ENCODE results near the gene NLK.
"Not testable (repeated sequence)": the region's sequence is repeated elsewhere in the genome, so short reads cannot be mapped to it uniquely, and the experiment has no call there.

NLK gene

DNA sequence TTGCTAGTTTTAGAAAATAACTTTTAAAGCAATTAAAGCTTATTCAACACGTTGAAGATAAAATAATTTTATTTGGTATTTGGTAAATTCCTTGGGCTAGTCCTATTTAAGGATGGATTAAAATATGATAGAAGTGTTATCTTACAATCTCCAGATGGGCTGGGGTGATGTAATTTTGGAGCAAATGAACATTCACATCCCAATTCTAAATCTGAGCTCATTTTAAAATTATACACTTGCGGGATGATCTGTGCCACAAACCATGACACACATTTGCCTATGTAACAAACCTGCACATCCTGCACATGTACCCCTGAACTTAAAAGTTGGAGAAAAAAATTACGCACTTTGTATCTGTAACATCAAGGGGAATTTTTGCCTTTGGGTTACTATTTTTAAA is 31.5 kb downstream of the NLK start:
- TF ChIP-seq TCF4 (CRISPR knock-in tag; IDR thresholded peaks at IDR 0.05; ENCODE audit: borderline replicate concordance) (peak; percentile 50; the same call in 1 of the 2 replicates), RARB (CRISPR knock-in tag; IDR thresholded peaks at IDR 0.05) (no peak), PPARA (CRISPR knock-in tag; IDR thresholded peaks at IDR 0.05; ENCODE audit: borderline replicate concordance) (no peak)
- ATAC-seq: no peak

GRCh38 chr17:28076144-28076543 is 33.7 kb downstream of the NLK start:
- TF ChIP-seq OSR1 (CRISPR knock-in tag; IDR thresholded peaks at IDR 0.05) (no peak), BACH2 (CRISPR knock-in tag; IDR thresholded peaks at IDR 0.05; ENCODE audit: borderline replicate concordance) (no peak), ZFP30 (CRISPR knock-in tag; IDR thresholded peaks at IDR 0.05) (no peak), TSHZ2 (CRISPR knock-in tag; IDR thresholded peaks at IDR 0.05) (no peak), ISL1 (CRISPR knock-in tag; IDR thresholded peaks at IDR 0.05) (no peak), ZFP3 (CRISPR knock-in tag; IDR thresholded peaks at IDR 0.05) (no peak), ZNF8 (CRISPR knock-in tag; IDR thresholded peaks at IDR 0.05) (no peak), RARB (CRISPR knock-in tag; IDR thresholded peaks at IDR 0.05) (no peak), ESRRG (CRISPR knock-in tag; IDR thresholded peaks at IDR 0.05) (no peak), PATZ1 (CRISPR knock-in tag; IDR thresholded peaks at IDR 0.05; ENCODE audit: borderline replicate concordance) (no peak), TOX (CRISPR knock-in tag; IDR thresholded peaks at IDR 0.05; ENCODE audit: borderline replicate concordance) (no peak), PPARA (CRISPR knock-in tag; IDR thresholded peaks at IDR 0.05; ENCODE audit: borderline replicate concordance) (no peak), SNAI2 (CRISPR knock-in tag; IDR thresholded peaks at IDR 0.05) (no peak), ZC3H10 (CRISPR knock-in tag; IDR thresholded peaks at IDR 0.05) (no peak), TCF4 (CRISPR knock-in tag; IDR thresholded peaks at IDR 0.05; ENCODE audit: borderline replicate concordance) (no peak), ZNF565 (CRISPR knock-in tag; conservative IDR thresholded peaks at IDR 0.05; ENCODE audit: low read depth) (no peak), CREB5 (CRISPR knock-in tag; IDR thresholded peaks at IDR 0.05; ENCODE audit: low read depth) (no peak)
- TF ChIP-seq, protein P1, sequence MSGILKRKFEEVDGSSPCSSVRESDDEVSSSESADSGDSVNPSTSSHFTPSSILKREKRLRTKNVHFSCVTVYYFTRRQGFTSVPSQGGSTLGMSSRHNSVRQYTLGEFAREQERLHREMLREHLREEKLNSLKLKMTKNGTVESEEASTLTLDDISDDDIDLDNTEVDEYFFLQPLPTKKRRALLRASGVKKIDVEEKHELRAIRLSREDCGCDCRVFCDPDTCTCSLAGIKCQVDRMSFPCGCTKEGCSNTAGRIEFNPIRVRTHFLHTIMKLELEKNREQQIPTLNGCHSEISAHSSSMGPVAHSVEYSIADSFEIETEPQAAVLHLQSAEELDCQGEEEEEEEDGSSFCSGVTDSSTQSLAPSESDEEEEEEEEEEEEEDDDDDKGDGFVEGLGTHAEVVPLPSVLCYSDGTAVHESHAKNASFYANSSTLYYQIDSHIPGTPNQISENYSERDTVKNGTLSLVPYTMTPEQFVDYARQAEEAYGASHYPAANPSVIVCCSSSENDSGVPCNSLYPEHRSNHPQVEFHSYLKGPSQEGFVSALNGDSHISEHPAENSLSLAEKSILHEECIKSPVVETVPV (CRISPR knock-in tag; IDR thresholded peaks at IDR 0.05): no peak

DNA sequence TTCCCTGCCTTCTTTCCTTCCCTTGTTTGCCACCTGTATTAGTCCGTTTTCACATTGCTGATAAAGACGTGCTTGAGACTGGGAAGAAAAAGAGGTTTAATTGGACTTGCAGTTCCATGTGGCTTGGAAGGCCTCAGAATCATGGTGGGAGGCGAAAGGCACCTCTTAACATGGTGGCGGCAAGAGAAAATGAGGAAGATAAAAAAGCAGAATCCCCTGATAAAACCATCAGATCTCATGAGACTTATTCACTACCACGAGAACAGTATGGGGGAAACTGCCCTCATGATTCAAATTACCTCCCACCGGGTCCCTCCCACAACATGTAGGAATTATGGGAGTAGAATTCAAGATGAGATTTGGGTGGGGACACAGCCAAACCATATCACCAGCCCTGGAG is 34.7 kb downstream of the NLK start:
- ATAC-seq: not testable (repeated sequence)

More at GRCh38 chr17:28076144-28076543, 33.7 kb downstream of the NLK start:
- ATAC-seq: no peak

GRCh38 chr17:28078341-28079229 is 36.1 kb downstream of the NLK start:
- ATAC-seq: no peak
- TF ChIP-seq TOX (CRISPR knock-in tag; IDR thresholded peaks at IDR 0.05; ENCODE audit: borderline replicate concordance) (no peak), RARB (CRISPR knock-in tag; IDR thresholded peaks at IDR 0.05) (no peak), PPARA (CRISPR knock-in tag; IDR thresholded peaks at IDR 0.05; ENCODE audit: borderline replicate concordance) (no peak)
- TF ChIP-seq, protein P1 (CRISPR knock-in tag; IDR thresholded peaks at IDR 0.05): no peak

All from SK-N-SH treated with all-trans-retinoic acid at 6 μM for 48 hours (cell line).